Measurements from ENCODE around the gene NEK11. TPM values are rescaled to one million over a fixed set of nuclear protein-coding genes. Genes with fewer than 3 reads are reported as not detected.

The NEK11 gene
- total RNA-seq, 2 donors from 2014 or later: 0.20 to 6.0 TPM

DNA sequence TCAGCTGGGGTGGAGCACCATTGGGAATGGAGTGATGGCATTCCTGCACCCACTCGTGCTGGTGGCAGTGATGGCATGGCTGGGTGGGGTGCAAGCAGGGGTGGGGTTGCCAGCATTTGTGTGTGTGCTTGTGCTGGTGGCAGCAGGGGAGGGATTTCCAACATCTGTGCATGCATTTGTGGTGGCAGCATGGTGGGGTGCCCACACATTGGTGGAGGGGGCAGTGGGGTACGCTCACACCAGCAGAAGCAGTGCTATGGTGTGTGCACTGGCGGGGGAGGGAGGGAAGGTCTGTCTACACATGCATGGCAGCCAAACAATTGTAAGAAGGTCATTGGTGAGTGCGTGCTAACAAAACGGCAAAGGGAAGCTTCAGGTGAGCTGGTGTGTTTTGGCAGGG is 278.2 kb downstream of the NEK11 start:
- WGBS, 2 experiments (ENCODE audit: insufficient coverage in 1 of 2, insufficient read length in 1 of 2): 93 to 94% methylated on average over 3 to 5 of the region's 5 CpGs
- no peak overlapping the region for H3K27ac Mint-ChIP-seq
- H3K36me3 Mint-ChIP-seq (ENCODE audit: low read depth): no peaks in the 10 kb centered on the region

DNA sequence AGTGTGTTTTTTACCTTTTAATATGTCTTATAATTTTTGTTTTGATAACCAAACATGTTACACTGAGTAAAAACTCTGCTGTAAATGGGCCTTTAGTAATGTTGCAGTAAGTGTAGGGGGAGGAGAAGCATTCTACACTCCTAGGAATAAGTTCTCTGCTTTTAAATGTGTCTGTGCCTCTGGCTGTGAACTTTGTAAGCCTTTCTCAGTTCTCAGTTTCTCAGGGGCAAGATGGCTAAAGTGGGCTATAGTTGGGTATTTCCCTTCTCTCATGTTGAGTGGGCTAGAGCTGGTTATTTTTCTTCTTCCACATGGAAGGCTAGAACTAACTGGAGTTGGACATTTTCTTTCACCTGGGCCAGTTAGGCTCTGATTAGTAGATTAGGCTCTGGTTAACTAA is 279.6 kb downstream of the NEK11 start:
- TF ChIP-seq, protein P1, sequence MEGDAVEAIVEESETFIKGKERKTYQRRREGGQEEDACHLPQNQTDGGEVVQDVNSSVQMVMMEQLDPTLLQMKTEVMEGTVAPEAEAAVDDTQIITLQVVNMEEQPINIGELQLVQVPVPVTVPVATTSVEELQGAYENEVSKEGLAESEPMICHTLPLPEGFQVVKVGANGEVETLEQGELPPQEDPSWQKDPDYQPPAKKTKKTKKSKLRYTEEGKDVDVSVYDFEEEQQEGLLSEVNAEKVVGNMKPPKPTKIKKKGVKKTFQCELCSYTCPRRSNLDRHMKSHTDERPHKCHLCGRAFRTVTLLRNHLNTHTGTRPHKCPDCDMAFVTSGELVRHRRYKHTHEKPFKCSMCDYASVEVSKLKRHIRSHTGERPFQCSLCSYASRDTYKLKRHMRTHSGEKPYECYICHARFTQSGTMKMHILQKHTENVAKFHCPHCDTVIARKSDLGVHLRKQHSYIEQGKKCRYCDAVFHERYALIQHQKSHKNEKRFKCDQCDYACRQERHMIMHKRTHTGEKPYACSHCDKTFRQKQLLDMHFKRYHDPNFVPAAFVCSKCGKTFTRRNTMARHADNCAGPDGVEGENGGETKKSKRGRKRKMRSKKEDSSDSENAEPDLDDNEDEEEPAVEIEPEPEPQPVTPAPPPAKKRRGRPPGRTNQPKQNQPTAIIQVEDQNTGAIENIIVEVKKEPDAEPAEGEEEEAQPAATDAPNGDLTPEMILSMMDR (conservative IDR thresholded peaks at IDR 0.05): no peak

More for the DNA sequence above, 278.2 kb downstream of the NEK11 start:
- no peak overlapping the region for H3K4me3 Mint-ChIP-seq
- no peak overlapping the region for H3K27ac ChIP-seq (ENCODE audit: low read depth, low read length)
- H3K4me3 ChIP-seq (ENCODE audit: low read length): no peak overlapping the region
- H3K36me3 ChIP-seq (ENCODE audit: control insufficient read depth, insufficient read depth, low read length): no peaks in the 10 kb centered on the region
- TF ChIP-seq, protein P1 (conservative IDR thresholded peaks at IDR 0.05): no peak
- no peaks in the 10 kb centered on the region for H3K9me3 ChIP-seq (ENCODE audit: control insufficient read depth, low read length)
- H3K4me1 ChIP-seq (ENCODE audit: control insufficient read depth, insufficient read depth, low read length): no peaks in the 10 kb centered on the region
- peaks cover 20% of the 10 kb centered on the region for H3K27me3 Mint-ChIP-seq (ENCODE audit: insufficient read depth)
- H3K9me3 Mint-ChIP-seq: no peaks in the 10 kb centered on the region
- no peaks in the 10 kb centered on the region for H3K4me1 Mint-ChIP-seq
- H3K27me3 ChIP-seq (ENCODE audit: control insufficient read depth, insufficient read depth, low read length, poor library complexity, severe bottlenecking): peaks cover 5% of the 10 kb centered on the region
- no peak for DNase-seq
- H3K9ac ChIP-seq (ENCODE audit: extremely low read depth, low read length, poor library complexity, severe bottlenecking): no peak overlapping the region

DNA sequence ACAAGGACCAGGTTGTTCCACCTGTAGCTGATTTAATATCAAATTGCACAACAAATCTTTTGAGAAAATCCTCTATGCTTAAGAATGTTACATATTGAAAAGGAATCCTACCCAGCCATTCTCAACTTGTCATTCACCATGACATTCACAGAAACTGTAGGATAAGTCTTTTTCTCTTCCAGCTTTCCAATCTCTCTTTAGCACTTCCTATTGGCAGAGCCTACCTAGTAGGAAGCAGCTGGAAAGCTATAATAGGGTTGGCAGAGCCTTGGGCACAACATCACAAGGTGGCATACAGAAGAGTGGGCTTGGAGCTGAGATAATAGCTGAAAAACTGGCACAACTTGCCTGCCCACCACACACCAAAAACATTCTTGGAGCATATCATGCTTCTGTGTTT is 287.6 kb downstream of the NEK11 start:
- Histone ChIP-seq H3K27ac (ENCODE audit: low read depth, low read length) (no peak overlapping the region), H3K9ac (ENCODE audit: extremely low read depth, low read length, poor library complexity, severe bottlenecking) (no peak overlapping the region), H3K4me3 (ENCODE audit: low read length) (no peak overlapping the region), H3K36me3 (ENCODE audit: control insufficient read depth, insufficient read depth, low read length) (no peaks in the 10 kb centered on the region), H3K9me3 (ENCODE audit: control insufficient read depth, low read length) (no peaks in the 10 kb centered on the region), H3K4me1 (ENCODE audit: control insufficient read depth, insufficient read depth, low read length) (no peaks in the 10 kb centered on the region), H3K27me3 (ENCODE audit: control insufficient read depth, insufficient read depth, low read length, poor library complexity, severe bottlenecking) (no peaks in the 10 kb centered on the region)
- DNase-seq: no peak
- Mint-ChIP-seq H3K27ac (no peak overlapping the region), H3K9me3 (no peaks in the 10 kb centered on the region), H3K4me3 (no peak overlapping the region), H3K4me1 (no peaks in the 10 kb centered on the region), H3K27me3 (ENCODE audit: insufficient read depth) (peaks cover 4% of the 10 kb centered on the region), H3K36me3 (ENCODE audit: low read depth) (no peaks in the 10 kb centered on the region)
- TF ChIP-seq, protein P1 (conservative IDR thresholded peaks at IDR 0.05): no peak

More for the DNA sequence above, 279.6 kb downstream of the NEK11 start:
- no peak for DNase-seq
- Mint-ChIP-seq H3K27me3 (ENCODE audit: insufficient read depth) (peaks cover 19% of the 10 kb centered on the region), H3K27ac (no peak overlapping the region), H3K36me3 (ENCODE audit: low read depth) (no peaks in the 10 kb centered on the region), H3K4me3 (no peak overlapping the region), H3K9me3 (no peaks in the 10 kb centered on the region), H3K4me1 (no peaks in the 10 kb centered on the region)
- H3K9me3 ChIP-seq (ENCODE audit: control insufficient read depth, low read length): no peaks in the 10 kb centered on the region
- no peaks in the 10 kb centered on the region for H3K36me3 ChIP-seq (ENCODE audit: control insufficient read depth, insufficient read depth, low read length)
- H3K27ac ChIP-seq (ENCODE audit: low read depth, low read length): no peak overlapping the region
- peaks cover 5% of the 10 kb centered on the region for H3K27me3 ChIP-seq (ENCODE audit: control insufficient read depth, insufficient read depth, low read length, poor library complexity, severe bottlenecking)
- no peak overlapping the region for H3K9ac ChIP-seq (ENCODE audit: extremely low read depth, low read length, poor library complexity, severe bottlenecking)
- H3K4me3 ChIP-seq (ENCODE audit: low read length): no peak overlapping the region
- no peaks in the 10 kb centered on the region for H3K4me1 ChIP-seq (ENCODE audit: control insufficient read depth, insufficient read depth, low read length)
